GM12892 (cell line): Measurements from ENCODE around the gene RBM7.

Experiments used
- POLR2AphosphoS5 ChIP-seq: IDR thresholded peaks from 2 replicates; pipeline ENCODE4 v1.6.1; 2011; ENCODE audit warnings: low read depth, low read length, control low read depth
- TAF1 ChIP-seq: IDR thresholded peaks from 2 replicates; pipeline ENCODE4 v1.6.1; 2011; ENCODE audit warnings: low read depth, mild to moderate bottlenecking, control low read depth, low read length, borderline replicate concordance

- TF ChIP-seq POLR2AphosphoS5: no peak
- TF ChIP-seq TAF1: no peak
These were observed 22.7 kb upstream of the RBM7 start for GRCh38 chr11:114377612-114378267.
